HG02852 (cell line): Measurements from ENCODE around the gene CACNB2.

Experiments used
- ATAC-seq: cut with Tn5 transposase; IDR thresholded peaks from one replicate; pipeline ENCODE4 v1.9.1; 2021; ENCODE audit warnings: mild to moderate bottlenecking, moderate library complexity; ENCODE audit not compliant: unreplicated experiment

Gene CACNB2

DNA sequence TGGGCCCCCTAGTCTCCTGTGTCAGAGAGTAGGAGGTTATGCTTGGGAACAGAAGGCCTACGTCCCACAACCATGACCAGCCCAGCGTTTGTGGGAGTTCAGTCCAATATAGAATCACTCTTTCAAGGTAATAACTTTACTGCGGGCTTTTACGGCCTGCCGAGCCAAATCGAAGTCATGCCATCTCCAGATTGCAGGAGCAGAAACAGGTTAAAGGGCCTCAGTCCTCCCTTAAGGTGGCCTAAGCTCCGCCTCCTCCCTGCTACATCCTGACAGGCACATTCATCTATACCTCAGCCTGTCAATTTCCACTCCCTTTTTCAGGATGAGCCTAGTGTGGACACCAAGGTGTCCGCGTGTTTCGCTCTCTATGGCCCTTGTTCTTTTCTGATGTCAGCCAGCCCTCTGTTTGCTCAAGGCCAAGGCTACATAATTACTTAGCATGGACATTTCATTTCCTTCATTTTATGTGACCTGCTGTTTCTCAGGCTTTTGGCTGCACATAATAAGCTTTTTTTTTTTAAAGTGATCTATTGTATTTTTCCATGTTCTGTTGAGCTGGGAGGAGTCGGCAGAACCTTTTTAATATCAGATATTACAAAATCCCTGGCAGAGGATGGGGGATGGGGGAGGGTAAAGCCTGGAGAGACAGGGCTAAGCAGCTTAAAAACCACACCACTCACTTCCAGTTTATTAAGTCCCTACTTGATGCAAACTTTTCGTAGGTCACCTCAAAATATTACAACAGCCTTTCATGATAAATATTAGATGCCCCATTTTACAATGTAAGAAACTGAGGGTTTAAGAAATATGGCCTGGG, 84.6 kb downstream of the CACNB2 start:
- no peak for ATAC-seq

GRCh38 chr10:18226336-18226735, 86.1 kb downstream of the CACNB2 start:
- ATAC-seq = no peak

DNA sequence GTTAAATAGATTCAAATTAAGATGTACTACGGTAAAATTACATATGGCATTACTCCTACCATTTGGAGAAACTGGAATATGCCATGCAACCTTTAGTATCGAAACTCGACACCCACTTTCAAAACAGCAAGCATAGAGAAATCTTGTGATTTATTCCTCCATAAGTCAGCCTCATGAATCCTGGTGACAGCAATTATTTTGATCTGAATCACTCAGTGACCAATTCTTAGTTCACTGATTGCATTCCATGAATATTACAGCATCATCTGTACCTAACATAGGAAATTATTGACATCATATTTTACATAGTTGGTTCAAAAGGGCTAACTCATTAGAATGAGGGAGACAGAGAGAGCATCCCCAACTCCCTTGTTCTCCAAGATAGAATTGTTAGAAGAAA, 89.6 kb downstream of the CACNB2 start:
- no peak for ATAC-seq

DNA sequence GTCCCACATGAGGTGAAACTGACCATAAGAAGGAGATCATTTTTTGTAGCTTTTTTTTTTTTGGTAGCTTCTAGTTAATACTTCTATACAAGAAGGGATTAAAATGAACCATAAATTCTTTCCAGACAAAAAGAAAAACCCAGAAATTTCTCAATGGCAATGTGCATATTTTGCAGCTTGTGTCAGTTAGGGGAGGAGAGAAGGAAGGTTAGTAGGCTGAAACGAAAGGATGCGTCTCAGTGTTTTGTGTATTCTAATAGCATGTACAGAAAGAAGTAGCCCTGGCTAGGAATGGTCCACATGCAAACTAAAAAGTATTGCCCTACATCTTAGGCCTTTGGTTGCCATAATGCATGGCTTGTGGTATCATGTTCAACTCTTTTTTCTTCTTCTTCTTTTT, 90.6 kb downstream of the CACNB2 start:
- no peak for ATAC-seq

GRCh38 chr10:18231480-18231879, 91.3 kb downstream of the CACNB2 start:
- ATAC-seq = no peak

GRCh38 chr10:18233775-18234174, 93.6 kb downstream of the CACNB2 start:
- no peak for ATAC-seq

DNA sequence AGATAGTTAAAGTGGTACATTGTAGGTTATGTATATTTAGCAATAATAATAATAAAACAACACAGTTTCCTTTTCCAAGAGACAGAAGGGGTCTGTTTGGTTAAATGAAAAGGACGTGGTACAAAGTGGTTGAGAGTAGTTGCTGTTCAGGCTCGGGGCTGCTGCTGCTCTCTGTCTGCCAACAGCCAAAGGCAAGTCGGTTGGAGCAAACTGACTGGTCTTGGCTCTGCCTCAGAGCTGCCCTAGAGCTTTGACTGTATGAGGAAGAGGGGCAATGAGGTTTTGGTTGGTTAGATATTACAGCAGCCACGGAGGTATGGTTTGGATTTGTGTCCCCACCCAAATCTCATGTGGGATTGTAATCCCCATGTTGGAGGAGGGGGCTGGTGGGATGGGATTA, 95.3 kb downstream of the CACNB2 start:
- no peak for ATAC-seq

DNA sequence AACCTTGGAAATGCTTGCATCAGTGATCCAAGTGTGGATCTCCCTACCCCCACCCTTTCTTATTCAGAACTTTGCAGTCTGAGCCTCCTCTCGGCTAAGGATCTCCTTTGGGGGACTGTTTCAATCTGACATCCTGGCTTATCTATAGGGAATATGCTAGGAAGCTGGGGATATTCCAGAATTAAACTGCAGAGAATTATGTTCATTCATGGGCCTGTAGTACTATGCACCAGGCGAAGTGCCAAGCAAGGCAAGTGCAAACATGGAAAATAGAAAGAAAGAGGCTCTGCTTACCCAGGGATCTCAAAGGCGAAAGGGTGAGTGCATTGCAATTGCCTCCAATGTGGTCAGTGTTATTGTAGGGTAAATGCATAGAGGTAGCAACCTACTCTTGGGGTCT, 96.5 kb downstream of the CACNB2 start:
- no peak for ATAC-seq

DNA sequence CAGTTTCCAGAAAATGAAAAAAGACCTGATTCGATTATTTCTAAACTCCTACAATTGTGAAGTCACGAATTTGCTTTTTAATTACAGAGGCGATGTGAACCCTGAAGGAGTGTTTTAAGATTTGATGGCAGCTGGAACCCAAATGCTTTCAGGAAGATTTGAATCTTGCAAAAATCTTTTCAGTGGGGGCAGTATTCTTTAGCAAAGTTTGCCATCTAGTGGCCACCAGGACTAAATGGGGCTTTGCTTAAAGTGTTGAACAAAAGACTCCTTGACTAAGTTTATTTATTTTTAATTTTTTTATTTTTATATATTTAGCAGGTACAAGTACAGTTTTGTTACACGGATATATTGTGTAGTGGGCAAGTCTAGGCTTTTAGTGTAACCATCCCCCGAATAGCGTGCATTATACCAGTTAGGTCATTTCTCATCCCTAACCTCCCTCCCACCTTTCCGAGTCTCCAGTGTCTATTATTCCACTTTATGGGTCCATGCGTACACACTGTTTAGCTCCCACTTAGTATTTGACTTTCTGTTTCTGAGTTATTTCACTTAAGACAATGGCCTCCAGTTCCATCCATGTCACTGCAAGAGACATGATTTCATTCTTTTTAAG, 98.8 kb downstream of the CACNB2 start:
- no peak for ATAC-seq

GRCh38 chr10:18240185-18240882, 100.1 kb downstream of the CACNB2 start:
- no peak for ATAC-seq

- no peak for ATAC-seq
These were observed 106.7 kb downstream of the CACNB2 start for GRCh38 chr10:18246967-18247366.

GRCh38 chr10:18252086-18252485, 111.9 kb downstream of the CACNB2 start:
- ATAC-seq = no peak

DNA sequence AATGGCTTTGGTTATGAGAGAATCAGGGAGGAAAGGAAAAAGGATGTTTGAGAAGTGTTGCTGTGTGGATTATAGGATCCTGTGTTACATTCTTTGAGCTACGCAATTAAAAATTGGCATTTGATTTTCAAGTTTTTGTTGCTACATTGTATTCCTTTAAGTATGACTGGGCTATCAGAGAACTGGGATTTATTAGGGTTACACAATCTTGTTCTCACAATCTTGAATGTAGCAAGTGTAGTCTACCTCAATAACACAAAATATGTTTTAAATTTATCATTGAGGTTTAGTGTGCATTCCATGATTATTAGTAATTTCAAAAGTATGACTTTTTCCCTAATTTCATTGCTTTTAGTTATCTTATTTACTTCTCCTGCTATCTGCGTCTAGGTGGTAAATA, 113.9 kb downstream of the CACNB2 start:
- ATAC-seq = no peak

GRCh38 chr10:18254692-18255091, 114.5 kb downstream of the CACNB2 start:
- ATAC-seq = no peak

- ATAC-seq = no peak
These were observed 120.2 kb downstream of the CACNB2 start for GRCh38 chr10:18260310-18260922.

GRCh38 chr10:18261063-18261610, 120.9 kb downstream of the CACNB2 start:
- no peak for ATAC-seq

DNA sequence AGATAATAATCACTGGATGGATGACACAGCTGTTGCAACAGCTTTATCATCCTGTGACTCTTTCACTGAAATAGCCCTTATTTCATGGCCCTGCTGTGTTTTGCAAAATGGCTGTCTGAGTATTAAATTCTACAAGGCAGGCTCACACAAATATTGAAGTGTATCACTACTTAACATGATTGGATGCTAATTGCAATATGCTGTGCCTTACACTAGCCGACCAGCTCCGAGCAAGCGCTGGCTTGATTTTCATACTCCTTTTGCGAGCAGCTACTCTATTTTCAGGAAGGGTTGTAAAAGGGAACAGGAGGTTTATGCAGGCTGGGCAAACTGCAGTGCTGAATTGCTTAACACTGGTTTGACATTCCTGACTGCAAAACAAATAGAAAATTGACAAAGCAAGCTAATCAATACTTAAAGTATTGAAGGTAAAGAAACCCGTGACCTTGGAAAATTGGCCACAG, 121.6 kb downstream of the CACNB2 start:
- ATAC-seq = no peak

GRCh38 chr10:18264466-18265050, 124.3 kb downstream of the CACNB2 start:
- no peak for ATAC-seq

- ATAC-seq = no peak
These were observed 127.8 kb downstream of the CACNB2 start for GRCh38 chr10:18268005-18268404.

DNA sequence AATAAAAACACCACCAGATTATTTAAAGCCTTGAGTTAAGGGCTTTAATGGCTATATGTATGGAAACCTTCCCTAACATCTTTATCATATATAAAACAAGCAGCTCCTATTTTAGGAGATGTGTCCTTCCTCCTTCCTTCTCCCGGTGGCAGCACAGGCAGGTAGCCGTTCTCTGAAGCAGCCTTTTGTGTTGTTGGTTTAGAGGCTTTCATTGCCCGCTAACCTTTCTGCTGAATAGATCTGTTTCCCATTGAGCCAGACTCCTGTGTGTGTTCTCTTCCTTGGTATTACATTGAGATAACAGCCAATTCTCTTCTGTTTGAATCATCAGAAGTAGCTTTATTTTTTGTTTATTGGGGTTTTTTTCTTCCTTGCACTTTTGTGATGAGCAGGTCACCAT, 131.3 kb downstream of the CACNB2 start:
- ATAC-seq = no peak

DNA sequence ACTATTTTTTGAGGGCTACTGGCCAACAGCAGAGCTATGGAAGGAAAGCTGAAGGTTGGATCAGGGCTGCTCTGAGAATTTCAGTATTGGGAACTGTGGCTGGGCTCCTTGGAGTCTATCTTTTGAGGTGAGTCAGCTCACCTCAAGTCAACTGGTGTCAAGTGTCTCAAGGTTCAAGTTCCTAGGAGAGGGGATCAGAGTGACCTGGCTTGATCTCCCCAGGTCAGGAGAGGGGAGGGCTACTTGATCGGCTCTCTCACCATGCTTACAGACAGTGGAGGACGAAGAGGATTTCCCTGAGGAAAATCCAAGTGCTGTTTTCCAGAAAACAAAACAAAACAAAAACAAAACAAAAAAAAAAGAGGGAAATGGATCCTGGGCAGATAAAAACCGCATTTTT, 132.8 kb downstream of the CACNB2 start:
- ATAC-seq = no peak
